Duodenal mucosa (tissue), 2 donors: ENCODE data around the gene HHIPL1.

Experiments used
- H3K27ac ChIP-seq: one replicate; pipeline ENCODE4 v1.7.0; 2013; ENCODE audit warnings: low read depth, low read length
- H3K27me3 ChIP-seq, 2 donors: one replicate each; pipeline ENCODE4 v1.7.0; 2013; ENCODE audit warnings: low read length in 2 of 2, control low read depth in 1 of 2; ENCODE audit not compliant: insufficient read depth in 2 of 2, control insufficient read depth in 1 of 2
- H3K36me3 ChIP-seq, 2 donors: one replicate each; pipeline ENCODE4 v1.7.0; 2013; ENCODE audit warnings: low read length in 2 of 2, control low read depth in 1 of 2; ENCODE audit not compliant: insufficient read depth in 2 of 2, control insufficient read depth in 1 of 2
- H3K4me1 ChIP-seq, 2 donors: one replicate each; pipeline ENCODE4 v1.7.0; 2013; ENCODE audit warnings: low read length in 2 of 2, control low read depth in 1 of 2; ENCODE audit not compliant: insufficient read depth in 2 of 2, control insufficient read depth in 1 of 2
- H3K4me3 ChIP-seq, 2 donors: one replicate each; pipeline ENCODE4 v1.7.0; 2013; ENCODE audit warnings: low read length in 2 of 2, low read depth in 1 of 2
- H3K9ac ChIP-seq, 2 donors: one replicate each; pipeline ENCODE4 v1.7.0; 2013; ENCODE audit warnings: low read length in 2 of 2, low read depth in 1 of 2
- H3K9me3 ChIP-seq, 2 donors: one replicate each; pipeline ENCODE4 v1.7.0; 2013; ENCODE audit warnings: low read length in 2 of 2, control low read depth in 1 of 2; ENCODE audit not compliant: control insufficient read depth in 1 of 2

HHIPL1 gene

GRCh38 chr14:99611646-99612045 lies 33.3 kb upstream of the HHIPL1 start:
- H3K9me3 ChIP-seq = no peaks in the 10 kb centered on the region
- no peaks in the 10 kb centered on the region for H3K36me3 ChIP-seq
- no peak overlapping the region for H3K4me3 ChIP-seq
- H3K27me3 ChIP-seq = peaks cover 0 to 3% of the 10 kb centered on the region in 2 donors
- no peak overlapping the region for H3K9ac ChIP-seq
- no peak overlapping the region for H3K27ac ChIP-seq
- H3K4me1 ChIP-seq = peaks cover 9% of the 10 kb centered on the region in 2 donors

- peaks cover 0 to 3% of the 10 kb centered on the region in 2 donors for H3K27me3 ChIP-seq
- H3K4me1 ChIP-seq = peaks cover 9% of the 10 kb centered on the region in 2 donors
- no peak overlapping the region for H3K27ac ChIP-seq
- no peaks in the 10 kb centered on the region for H3K36me3 ChIP-seq
- H3K9me3 ChIP-seq = no peaks in the 10 kb centered on the region
- no peak overlapping the region for H3K9ac ChIP-seq
- H3K4me3 ChIP-seq = no peak overlapping the region
These were observed 32.7 kb upstream of the HHIPL1 start for GRCh38 chr14:99612071-99612737.

- Histone ChIP-seq H3K4me1 (peaks cover 9% of the 10 kb centered on the region in 2 donors), H3K27ac (no peak overlapping the region), H3K27me3 (peaks cover 0 to 5% of the 10 kb centered on the region in 2 donors), H3K36me3 (no peaks in the 10 kb centered on the region), H3K9ac (no peak overlapping the region), H3K4me3 (no peak overlapping the region), H3K9me3 (no peaks in the 10 kb centered on the region)
These were observed 32.1 kb upstream of the HHIPL1 start for GRCh38 chr14:99612738-99613330.

DNA sequence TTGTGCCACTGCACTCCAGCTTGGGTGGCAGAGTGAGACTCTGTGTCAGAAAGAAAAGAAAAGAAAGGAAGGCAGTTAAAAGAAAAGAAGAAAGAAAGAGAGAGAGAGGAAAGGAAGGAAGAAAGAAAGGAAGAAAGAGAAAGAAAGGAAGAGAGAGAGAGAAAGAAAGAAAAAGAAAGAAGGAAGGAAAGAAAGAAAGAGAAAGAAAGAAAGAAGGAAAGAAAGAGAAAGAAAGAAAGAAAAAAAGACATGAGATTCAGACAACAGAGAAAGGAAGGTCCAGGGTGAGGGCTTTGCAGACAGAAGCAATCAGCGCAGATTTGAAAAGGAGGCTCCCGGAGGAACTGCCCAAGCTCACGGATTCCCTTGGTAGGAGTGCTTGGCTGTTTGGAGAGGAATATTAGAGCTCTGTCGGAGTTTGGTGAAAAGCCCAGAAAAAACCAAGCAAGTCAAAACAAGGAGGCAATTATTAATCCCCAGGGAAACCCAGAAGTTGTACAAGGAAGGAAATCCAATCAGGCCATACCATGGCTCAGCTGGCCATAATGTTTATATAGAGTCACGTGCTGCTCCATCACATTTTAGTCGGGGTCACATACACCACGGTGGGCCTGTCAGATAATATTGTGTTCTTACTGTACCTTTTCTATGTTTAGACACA lies 29.3 kb upstream of the HHIPL1 start:
- Histone ChIP-seq H3K9ac (no peak overlapping the region), H3K4me3 (no peak overlapping the region), H3K27ac (no peak overlapping the region), H3K27me3 (peaks cover 0 to 8% of the 10 kb centered on the region in 2 donors), H3K9me3 (no peaks in the 10 kb centered on the region), H3K36me3 (no peaks in the 10 kb centered on the region), H3K4me1 (peaks cover 9% of the 10 kb centered on the region in 2 donors)

DNA sequence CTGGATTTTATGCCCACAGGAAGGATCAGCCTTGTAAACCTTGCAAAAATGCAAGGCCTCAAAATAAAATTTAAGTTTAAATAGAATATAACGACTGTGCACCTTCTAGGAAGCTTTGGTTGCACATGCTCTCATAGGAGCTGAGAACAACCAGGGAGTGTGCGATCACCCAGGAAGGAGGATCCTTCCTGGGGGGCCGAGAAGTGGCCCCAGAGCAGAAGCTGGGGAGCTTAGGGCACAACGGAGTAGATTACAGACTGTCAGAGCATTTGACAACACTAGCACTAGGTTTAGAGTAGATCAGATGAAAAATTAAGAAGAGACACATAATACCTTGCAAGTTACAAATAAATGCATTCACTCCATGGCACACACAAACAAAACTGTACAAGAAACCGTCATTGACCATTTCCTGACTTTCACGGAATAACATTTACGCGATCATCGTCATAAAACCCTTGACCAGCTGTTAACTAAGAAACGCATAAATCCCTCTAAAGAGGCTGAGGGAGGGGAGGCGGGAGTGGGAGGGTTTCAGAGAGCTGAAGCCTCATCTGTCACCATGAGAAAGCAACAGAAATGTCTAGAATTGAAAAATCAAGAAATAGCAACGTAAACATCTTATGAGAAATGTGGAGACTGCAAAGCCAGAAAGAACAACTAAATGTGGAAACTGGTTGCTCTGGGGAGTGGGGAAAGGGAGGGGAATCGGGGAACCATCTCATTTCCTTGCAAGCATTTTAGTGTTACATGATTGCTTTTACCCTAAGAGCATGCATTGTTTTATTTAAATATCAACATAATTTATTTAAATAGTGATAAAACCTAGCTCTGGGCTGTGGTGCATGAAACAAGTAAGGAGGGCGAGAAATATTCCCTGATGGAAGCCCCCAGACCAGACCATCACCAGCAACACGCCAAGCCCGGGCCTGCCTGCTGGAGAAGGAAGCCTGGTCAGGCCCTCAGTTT lies 27.8 kb upstream of the HHIPL1 start:
- H3K9me3 ChIP-seq = no peaks in the 10 kb centered on the region
- peaks cover 0 to 8% of the 10 kb centered on the region in 2 donors for H3K27me3 ChIP-seq
- no peak overlapping the region for H3K27ac ChIP-seq
- peaks cover 9% of the 10 kb centered on the region in 2 donors for H3K4me1 ChIP-seq
- no peak overlapping the region for H3K9ac ChIP-seq
- H3K36me3 ChIP-seq = no peaks in the 10 kb centered on the region
- no peak overlapping the region for H3K4me3 ChIP-seq

GRCh38 chr14:99619835-99620834 lies 24.8 kb upstream of the HHIPL1 start:
- Histone ChIP-seq H3K9ac (no peak overlapping the region), H3K9me3 (no peaks in the 10 kb centered on the region), H3K4me1 (no peaks in the 10 kb centered on the region), H3K27ac (no peak overlapping the region), H3K27me3 (peaks cover 0 to 8% of the 10 kb centered on the region in 2 donors), H3K4me3 (no peak overlapping the region), H3K36me3 (no peaks in the 10 kb centered on the region)

DNA sequence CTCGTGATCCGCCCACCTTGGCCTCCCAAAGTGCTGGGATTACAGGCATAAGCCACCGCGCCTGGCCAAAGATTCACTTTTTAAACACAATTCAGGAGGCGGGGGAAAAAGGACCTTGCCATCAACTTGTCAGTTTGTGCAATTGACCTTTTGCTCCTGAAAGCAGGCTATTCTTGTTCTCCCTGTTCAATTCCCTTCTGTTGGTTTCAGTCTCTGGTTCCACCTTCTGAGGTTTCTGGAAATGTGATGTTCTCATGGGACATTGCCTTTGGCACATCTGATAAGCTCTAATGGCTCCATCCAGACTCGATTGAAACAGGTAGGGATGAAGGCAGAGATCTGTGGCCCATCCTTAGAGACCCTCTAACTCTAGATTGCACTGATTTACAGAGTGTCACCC lies 23.0 kb upstream of the HHIPL1 start:
- no peak overlapping the region for H3K4me3 ChIP-seq
- no peak overlapping the region for H3K9ac ChIP-seq
- H3K36me3 ChIP-seq = no peaks in the 10 kb centered on the region
- H3K4me1 ChIP-seq = no peaks in the 10 kb centered on the region
- H3K27ac ChIP-seq = no peak overlapping the region
- H3K9me3 ChIP-seq = no peaks in the 10 kb centered on the region
- peaks cover 0 to 5% of the 10 kb centered on the region in 2 donors for H3K27me3 ChIP-seq

- Histone ChIP-seq H3K27ac (no peak overlapping the region), H3K27me3 (no peaks in the 10 kb centered on the region), H3K9ac (no peak overlapping the region), H3K4me1 (peaks cover 0 to 5% of the 10 kb centered on the region in 2 donors), H3K36me3 (no peaks in the 10 kb centered on the region), H3K4me3 (no peak overlapping the region), H3K9me3 (no peaks in the 10 kb centered on the region)
These were observed 20.9 kb upstream of the HHIPL1 start for GRCh38 chr14:99624024-99624423.

DNA sequence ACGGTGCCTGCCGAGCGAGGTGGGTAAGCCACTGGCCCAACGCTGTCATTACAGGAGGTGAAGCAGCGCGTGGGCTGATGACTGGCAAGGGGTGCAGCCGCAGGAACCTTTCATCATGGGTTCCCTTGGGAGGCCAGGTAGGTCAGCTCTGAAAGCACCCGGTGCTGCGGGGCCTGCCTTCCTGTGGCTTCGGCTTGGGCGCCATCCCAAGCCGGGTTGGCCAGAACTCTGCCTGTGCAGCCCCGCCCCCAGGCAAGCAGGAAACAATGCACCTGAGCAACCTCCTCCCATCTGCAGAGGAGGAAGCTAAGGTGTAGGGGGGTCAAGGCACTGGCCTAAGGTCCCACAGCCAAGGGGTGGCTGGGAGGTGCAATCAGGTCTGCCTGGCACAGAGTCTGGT lies 20.0 kb upstream of the HHIPL1 start:
- Histone ChIP-seq H3K9me3 (no peaks in the 10 kb centered on the region), H3K27ac (no peak overlapping the region), H3K27me3 (no peaks in the 10 kb centered on the region), H3K9ac (no peak overlapping the region), H3K4me3 (no peak overlapping the region), H3K4me1 (peaks cover 0 to 5% of the 10 kb centered on the region in 2 donors), H3K36me3 (no peaks in the 10 kb centered on the region)
